Calu3 (cell line): Measurements from ENCODE around the gene PLEKHA6. TPM values are rescaled to one million over a fixed set of nuclear protein-coding genes. Genes with fewer than 3 reads are reported as not detected.

Source experiments
- BruUV-seq: library from RNA; stranded (reverse); fragments of 400-500 nt; replicated peaks from 2 replicates; lab custom pipeline; 2021; lab: Mats Ljungman, UMichigan
- CTCF ChIA-PET: fragments of 300-600 bp; sonication (Branson Sonifier 250); formaldehyde crosslinking; loops from one replicate; lab custom pipeline; 2022; ENCODE audit warnings: antibody characterized with exemption; lab: Charles Lee
- DNase-seq: peaks from one replicate; pipeline ENCODE4 v3.0.0; 2022
- H3K27ac Mint-ChIP-seq: one replicate; pipeline ENCODE4 v1.8.0; 2022; ENCODE audit warnings: mixed read lengths; ENCODE audit not compliant: unreplicated experiment
- H3K27me3 Mint-ChIP-seq: one replicate; pipeline ENCODE4 v1.8.0; 2022; ENCODE audit warnings: mixed read lengths; ENCODE audit not compliant: unreplicated experiment
- H3K36me3 Mint-ChIP-seq: one replicate; pipeline ENCODE4 v1.8.0; 2022; ENCODE audit warnings: mild to moderate bottlenecking, moderate library complexity, mixed read lengths; ENCODE audit not compliant: insufficient read depth, unreplicated experiment
- H3K4me1 Mint-ChIP-seq: one replicate; pipeline ENCODE4 v1.8.0; 2022; ENCODE audit warnings: mild to moderate bottlenecking, low read depth, mixed read lengths; ENCODE audit not compliant: unreplicated experiment
- H3K4me3 Mint-ChIP-seq: one replicate; pipeline ENCODE4 v1.8.0; 2022; ENCODE audit warnings: mild to moderate bottlenecking, low read depth, moderate library complexity, mixed read lengths; ENCODE audit not compliant: unreplicated experiment
- H3K9me3 Mint-ChIP-seq: one replicate; pipeline ENCODE4 v1.8.0; 2022; ENCODE audit warnings: low read depth, mixed read lengths; ENCODE audit not compliant: unreplicated experiment
- CTCF ChIP-seq: fragments of 200-600 bp; IDR thresholded peaks from one replicate; pipeline ENCODE4 v1.8.0; 2022; ENCODE audit warnings: antibody characterized with exemption; ENCODE audit not compliant: unreplicated experiment
- intact Hi-C: fragments of 100-400 bp; cut with micrococcal nuclease; formaldehyde crosslinking; loops from one replicate; pipeline ENCODE4 v1.10.0; 2022; ENCODE audit not compliant: unreplicated experiment
- total RNA-seq: library from RNA; stranded (reverse); gene quantifications from 2 replicates; pipeline ENCODE4 v1.2.3, GENCODE V29; 2022

The PLEKHA6 gene
- total RNA-seq, 1 experiment from 2014 or later: 101 TPM

GRCh38 chr1:204345438-204345841 lies 14.3 kb downstream of the PLEKHA6 start:
- Mint-ChIP-seq H3K27me3 (no peaks in the 10 kb centered on the region), H3K36me3 (no peaks in the 10 kb centered on the region), H3K4me3 (no peak overlapping the region), H3K27ac (peak overlapping the region; percentile 2), H3K9me3 (no peaks in the 10 kb centered on the region), H3K4me1 (peaks cover 39% of the 10 kb centered on the region)
- intact Hi-C loops: no loop called here
- DNase-seq: no peak
- TF ChIP-seq CTCF: no peak
- CTCF ChIA-PET: no interaction called here
- no TSS peak for BruUV-seq

GRCh38 chr1:204344665-204345355 lies 14.9 kb downstream of the PLEKHA6 start:
- no peak for TF ChIP-seq CTCF
- intact Hi-C loops: no loop called here
- no TSS peak for BruUV-seq
- H3K27me3 Mint-ChIP-seq: no peaks in the 10 kb centered on the region
- CTCF ChIA-PET: no interaction called here
- no peaks in the 10 kb centered on the region for H3K36me3 Mint-ChIP-seq
- peak overlapping the region; percentile 2 for H3K27ac Mint-ChIP-seq
- no peak overlapping the region for H3K4me3 Mint-ChIP-seq
- H3K9me3 Mint-ChIP-seq: no peaks in the 10 kb centered on the region
- DNase-seq: no peak
- H3K4me1 Mint-ChIP-seq: peaks cover 39% of the 10 kb centered on the region

- Mint-ChIP-seq H3K4me3 (no peak overlapping the region), H3K36me3 (no peaks in the 10 kb centered on the region), H3K27me3 (no peaks in the 10 kb centered on the region), H3K27ac (no peak overlapping the region), H3K9me3 (no peaks in the 10 kb centered on the region), H3K4me1 (peaks cover 41% of the 10 kb centered on the region)
- TF ChIP-seq CTCF: no peak
- no peak for DNase-seq
- CTCF ChIA-PET: interaction anchor here (0.9 kb wide), 1 partner anchor 12 kb away, joined by 3 read pairs; no protein-coding TSS in a partner anchor
- no TSS peak for BruUV-seq
- intact Hi-C loops: no loop called here
Observed at GRCh38 chr1:204343802-204344201, 15.9 kb downstream of the PLEKHA6 start.

- DNase-seq: no peak
- Mint-ChIP-seq H3K9me3 (no peaks in the 10 kb centered on the region), H3K4me3 (no peak overlapping the region), H3K4me1 (peaks cover 43% of the 10 kb centered on the region), H3K36me3 (no peaks in the 10 kb centered on the region), H3K27ac (no peak overlapping the region), H3K27me3 (no peaks in the 10 kb centered on the region)
- no peak for TF ChIP-seq CTCF
- no TSS peak for BruUV-seq
- intact Hi-C loops: no loop called here
- CTCF ChIA-PET: interaction anchor here (1.2 kb wide), 1 partner anchor 85 kb away, joined by 3 read pairs; no protein-coding TSS in a partner anchor
Observed at GRCh38 chr1:204343247-204343646, 16.5 kb downstream of the PLEKHA6 start.
